Endodermal cell (in vitro differentiated cells): ENCODE data around the gene CDK15. TPM values are rescaled to one million over a fixed set of nuclear protein-coding genes. Genes with fewer than 3 reads are reported as not detected.

Source experiments
- DNase-seq: peaks from one replicate; pipeline ENCODE4 v3.0.0-alpha.2; 2017
- H3K27ac ChIP-seq: 2 replicates; pipeline ENCODE4 v1.5.1; 2013; ENCODE audit warnings: mild to moderate bottlenecking, low read depth, low read length, moderate library complexity
- H3K27me3 ChIP-seq: 2 replicates; pipeline ENCODE4 v1.6.1; 2013; ENCODE audit warnings: mild to moderate bottlenecking, low read length, moderate library complexity; ENCODE audit not compliant: insufficient read depth, control insufficient read depth, poor library complexity, severe bottlenecking
- H3K36me3 ChIP-seq: 2 replicates; pipeline ENCODE4 v1.7.0; 2013; ENCODE audit warnings: mild to moderate bottlenecking, low read length, moderate library complexity; ENCODE audit not compliant: control insufficient read depth, insufficient read depth
- H3K4me1 ChIP-seq: one replicate; pipeline ENCODE4 v1.7.0; 2013; ENCODE audit warnings: low read length; ENCODE audit not compliant: control insufficient read depth, insufficient read depth
- H3K4me3 ChIP-seq: 2 replicates; pipeline ENCODE4 v1.5.1; 2013; ENCODE audit warnings: mild to moderate bottlenecking, low read length, moderate library complexity
- H3K9ac ChIP-seq: 2 replicates; pipeline ENCODE4 v1.6.1; 2013; ENCODE audit warnings: mild to moderate bottlenecking, low read length, moderate library complexity; ENCODE audit not compliant: poor library complexity, severe bottlenecking; ENCODE audit errors: extremely low read depth
- H3K9me3 ChIP-seq: 2 replicates; pipeline ENCODE4 v1.6.1; 2013; ENCODE audit warnings: mild to moderate bottlenecking, low read length, moderate library complexity; ENCODE audit not compliant: control insufficient read depth
- H3K27ac Mint-ChIP-seq: 2 replicates; pipeline ENCODE4 v1.8.0; 2020; ENCODE audit warnings: mixed read lengths
- H3K27me3 Mint-ChIP-seq: 2 replicates; pipeline ENCODE4 v1.8.0; 2021; ENCODE audit warnings: mild to moderate bottlenecking, mixed read lengths; ENCODE audit not compliant: insufficient read depth
- H3K36me3 Mint-ChIP-seq: 2 replicates; pipeline ENCODE4 v1.8.0; 2020; ENCODE audit warnings: low read depth, mixed read lengths
- H3K4me1 Mint-ChIP-seq: 2 replicates; pipeline ENCODE4 v1.8.0; 2020; ENCODE audit warnings: mixed read lengths
- H3K4me3 Mint-ChIP-seq: 2 replicates; pipeline ENCODE4 v1.8.0; 2020; ENCODE audit warnings: mild to moderate bottlenecking, moderate library complexity, mixed read lengths
- H3K9me3 Mint-ChIP-seq: 2 replicates; pipeline ENCODE4 v1.8.0; 2020; ENCODE audit warnings: mild to moderate bottlenecking, mixed read lengths
- WGBS, 2 experiments: methylation state at CpG; one replicate each; pipeline versions ENCODE4 v1.1.5 to v1.1.7; 2013; ENCODE audit warnings: missing lambda C conversion rate in 2 of 2, mixed read lengths in 1 of 2; ENCODE audit not compliant: insufficient coverage in 1 of 2, insufficient read length in 1 of 2; 5-methylcytosine and 5-hydroxymethylcytosine counted together
- total RNA-seq, 2 donors: library from RNA; stranded (reverse); fragmentation: NEBNext Ultra II Directional in 1 of 2; extraction: Animal tissue kit (Norgen Biotek cat#: 25700) in 1 of 2; gene quantifications; 2 replicates in 1 of 2; 3 replicates in 1 of 2; pipeline ENCODE4 v1.2.1, GENCODE V29; 2021
- TF ChIP-seq, protein P1 (sequence below): fragments of 200-600 bp; sonication (generic); conservative IDR thresholded peaks from 2 replicates; pipeline ENCODE4 v1.5.0; 2021; ENCODE audit warnings: antibody characterized with exemption, mild to moderate bottlenecking

Gene CDK15
- total RNA-seq, 2 donors from 2014 or later = 0.35 TPM; not detected in 1

DNA sequence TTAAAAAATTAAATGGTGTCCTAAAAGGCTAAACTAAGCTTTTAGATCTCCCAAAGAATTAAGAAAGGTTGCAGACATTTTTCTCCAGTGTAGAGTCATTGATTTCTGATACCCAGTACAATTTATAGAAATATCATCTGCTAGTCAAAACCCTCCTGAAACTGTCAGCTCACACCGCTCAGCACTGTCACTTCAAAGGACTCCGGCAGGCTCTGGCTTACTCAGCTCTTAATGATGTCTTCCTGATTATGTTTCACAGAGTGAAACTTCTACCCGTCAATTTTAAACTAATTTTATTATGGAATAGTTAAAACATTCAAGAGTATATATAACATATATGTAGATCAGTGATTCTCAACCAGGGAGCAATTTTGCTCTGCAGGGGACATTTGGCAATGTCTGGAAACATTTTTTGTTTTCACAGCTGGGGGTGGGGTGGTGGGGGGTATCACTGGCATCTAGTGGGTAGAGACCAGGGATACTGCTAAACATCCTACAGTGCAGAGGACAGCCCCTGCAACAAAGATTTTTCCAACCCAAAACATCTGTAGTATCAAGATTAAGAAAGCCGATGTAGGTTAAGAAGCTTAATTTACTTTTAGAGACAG lies 31.6 kb downstream of the CDK15 start:
- Mint-ChIP-seq H3K36me3 (no peaks in the 10 kb centered on the region), H3K27me3 (no peaks in the 10 kb centered on the region), H3K27ac (no peak overlapping the region), H3K4me3 (no peak overlapping the region), H3K4me1 (peaks cover 25% of the 10 kb centered on the region), H3K9me3 (peaks cover 14% of the 10 kb centered on the region)
- TF ChIP-seq, protein P1, sequence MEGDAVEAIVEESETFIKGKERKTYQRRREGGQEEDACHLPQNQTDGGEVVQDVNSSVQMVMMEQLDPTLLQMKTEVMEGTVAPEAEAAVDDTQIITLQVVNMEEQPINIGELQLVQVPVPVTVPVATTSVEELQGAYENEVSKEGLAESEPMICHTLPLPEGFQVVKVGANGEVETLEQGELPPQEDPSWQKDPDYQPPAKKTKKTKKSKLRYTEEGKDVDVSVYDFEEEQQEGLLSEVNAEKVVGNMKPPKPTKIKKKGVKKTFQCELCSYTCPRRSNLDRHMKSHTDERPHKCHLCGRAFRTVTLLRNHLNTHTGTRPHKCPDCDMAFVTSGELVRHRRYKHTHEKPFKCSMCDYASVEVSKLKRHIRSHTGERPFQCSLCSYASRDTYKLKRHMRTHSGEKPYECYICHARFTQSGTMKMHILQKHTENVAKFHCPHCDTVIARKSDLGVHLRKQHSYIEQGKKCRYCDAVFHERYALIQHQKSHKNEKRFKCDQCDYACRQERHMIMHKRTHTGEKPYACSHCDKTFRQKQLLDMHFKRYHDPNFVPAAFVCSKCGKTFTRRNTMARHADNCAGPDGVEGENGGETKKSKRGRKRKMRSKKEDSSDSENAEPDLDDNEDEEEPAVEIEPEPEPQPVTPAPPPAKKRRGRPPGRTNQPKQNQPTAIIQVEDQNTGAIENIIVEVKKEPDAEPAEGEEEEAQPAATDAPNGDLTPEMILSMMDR = no peak
- 89% methylated on average over 2 to 3 of the region's 4 CpGs for WGBS, 2 experiments
- DNase-seq = no peak
- H3K27ac ChIP-seq = no peak overlapping the region
- peaks cover 5% of the 10 kb centered on the region for H3K4me1 ChIP-seq
- no peaks in the 10 kb centered on the region for H3K36me3 ChIP-seq
- peaks cover 17% of the 10 kb centered on the region for H3K9me3 ChIP-seq
- no peaks in the 10 kb centered on the region for H3K27me3 ChIP-seq
- no peak overlapping the region for H3K4me3 ChIP-seq
- no peak overlapping the region for H3K9ac ChIP-seq

DNA sequence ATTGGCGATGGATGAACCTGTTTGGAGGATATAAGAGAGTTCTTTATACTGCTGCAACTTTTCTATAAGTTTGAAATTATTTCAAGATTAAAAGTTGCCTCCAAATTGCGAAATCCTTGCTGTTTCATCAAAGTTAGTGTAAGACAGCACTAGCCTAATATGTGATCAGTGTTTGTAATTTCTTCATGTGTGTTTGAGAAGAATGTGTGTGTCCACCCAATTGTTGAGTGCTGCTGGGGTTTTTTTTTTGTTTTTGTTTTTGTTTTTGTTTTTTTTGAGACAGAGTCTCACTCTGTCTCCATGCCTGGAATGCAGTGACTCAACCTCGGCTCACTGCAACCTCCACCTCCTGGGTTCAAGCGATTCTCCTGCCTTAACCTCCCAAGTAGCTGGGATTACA lies 33.4 kb downstream of the CDK15 start:
- TF ChIP-seq, protein P1 = no peak
- Mint-ChIP-seq H3K36me3 (no peaks in the 10 kb centered on the region), H3K4me1 (peaks cover 33% of the 10 kb centered on the region), H3K9me3 (peaks cover 14% of the 10 kb centered on the region), H3K27ac (no peak overlapping the region), H3K4me3 (no peak overlapping the region), H3K27me3 (no peaks in the 10 kb centered on the region)
- H3K4me3 ChIP-seq = no peak overlapping the region
- H3K4me1 ChIP-seq = peaks cover 5% of the 10 kb centered on the region
- no peak overlapping the region for H3K27ac ChIP-seq
- no peaks in the 10 kb centered on the region for H3K27me3 ChIP-seq
- H3K9ac ChIP-seq = no peak overlapping the region
- WGBS, 2 experiments = 97 to 98% methylated on average over 4 of the region's 4 CpGs
- DNase-seq = no peak
- H3K9me3 ChIP-seq = peaks cover 17% of the 10 kb centered on the region
- no peaks in the 10 kb centered on the region for H3K36me3 ChIP-seq

DNA sequence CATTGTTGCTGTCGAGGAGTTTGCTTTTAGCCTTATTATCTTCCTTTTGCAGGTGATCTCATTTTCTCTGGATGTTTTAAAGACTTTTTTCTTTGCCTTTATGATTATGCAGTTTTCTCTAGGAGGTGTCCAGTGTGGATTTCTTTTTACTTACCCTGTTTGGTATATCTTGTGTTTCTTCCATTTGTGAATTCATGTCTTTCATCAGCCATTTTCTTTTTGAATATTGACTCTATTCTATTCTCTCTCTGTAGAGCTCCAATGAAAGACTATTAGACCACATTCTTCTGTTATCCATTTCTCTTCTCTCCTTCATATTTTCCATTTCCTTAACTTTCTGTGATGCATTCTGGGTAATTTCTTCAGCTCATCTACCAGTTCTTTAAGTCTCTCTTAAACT lies 34.4 kb downstream of the CDK15 start:
- Histone ChIP-seq H3K9ac (no peak overlapping the region), H3K27ac (no peak overlapping the region), H3K27me3 (no peaks in the 10 kb centered on the region), H3K4me1 (peaks cover 5% of the 10 kb centered on the region), H3K9me3 (peaks cover 17% of the 10 kb centered on the region), H3K36me3 (no peaks in the 10 kb centered on the region), H3K4me3 (peak overlapping the region; percentile 39)
- Mint-ChIP-seq H3K4me3 (no peak overlapping the region), H3K27me3 (no peaks in the 10 kb centered on the region), H3K27ac (no peak overlapping the region), H3K9me3 (peaks cover 14% of the 10 kb centered on the region), H3K36me3 (no peaks in the 10 kb centered on the region), H3K4me1 (peaks cover 33% of the 10 kb centered on the region)
- no peak for DNase-seq
- WGBS, 2 experiments = 94% methylated on average over 1 of the region's 1 CpG; no CpG with 5 or more reads in 1 of the 2 experiments
- TF ChIP-seq, protein P1 = no peak
